GM03348 (cell line): ENCODE data around the gene GOLIM4.
"Not testable (repeated sequence)": the region's sequence is repeated elsewhere in the genome, so short reads cannot be mapped to it uniquely, and the experiment has no call there.

ENCODE experiments used
- DNase-seq: peaks from one replicate; pipeline ENCODE4 v3.0.0; 2012; ENCODE audit warnings: low spot score

Gene GOLIM4

DNA sequence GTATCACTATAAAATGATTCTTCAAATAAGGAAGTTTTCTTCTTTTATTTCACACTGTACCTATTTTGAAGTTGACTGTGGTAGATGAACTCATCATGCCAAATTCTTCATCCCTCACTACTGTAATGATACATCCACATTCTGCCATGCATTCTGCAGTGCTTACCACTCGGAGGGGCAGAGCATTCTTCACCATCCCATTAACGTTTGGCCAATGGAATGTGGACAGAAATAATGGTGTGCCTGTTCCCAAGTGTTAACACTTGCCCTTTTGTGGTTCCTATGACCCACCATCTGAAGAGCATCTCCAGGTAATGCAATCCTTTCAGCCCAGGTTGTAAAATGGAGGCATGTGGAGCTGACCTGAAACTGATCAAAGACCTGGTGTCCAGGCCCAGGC, 18.6 kb downstream of the GOLIM4 start:
- DNase-seq: no peak

DNA sequence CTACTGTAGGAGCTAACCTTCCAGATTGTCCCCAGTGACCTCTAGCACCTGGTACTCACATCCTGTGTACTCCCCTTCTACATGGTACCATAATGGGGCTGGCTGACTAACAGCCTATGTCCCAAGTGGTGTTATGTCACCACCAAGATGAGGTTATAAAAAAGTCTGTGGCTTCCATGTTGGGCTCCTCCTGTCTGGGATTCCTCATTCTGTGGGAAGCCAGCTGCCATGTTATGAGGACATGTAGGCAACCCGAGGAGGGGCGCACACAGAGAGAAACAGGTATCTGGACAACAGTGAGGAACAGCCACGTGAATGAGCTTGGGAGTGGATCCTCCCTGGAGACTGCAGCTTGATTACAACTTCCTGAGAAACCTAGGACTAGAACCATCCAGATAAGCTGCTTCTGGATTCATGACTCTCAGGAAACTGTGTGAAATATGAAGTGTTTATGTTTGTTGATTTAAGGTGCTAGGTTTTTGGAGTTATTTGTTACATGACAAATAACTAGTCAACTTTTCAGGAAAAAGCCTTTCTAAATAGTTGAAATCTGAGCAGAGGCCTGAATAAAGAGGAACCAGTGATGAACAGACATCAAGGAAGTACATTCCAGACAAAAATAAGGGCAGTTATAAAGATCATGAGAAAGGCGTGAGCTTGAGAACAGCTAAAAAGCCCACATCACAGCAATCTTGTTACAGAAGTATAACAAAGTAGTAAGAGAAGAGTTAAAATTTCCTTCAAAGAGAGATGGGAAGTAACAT, 21.7 kb downstream of the GOLIM4 start:
- no peak for DNase-seq

DNA sequence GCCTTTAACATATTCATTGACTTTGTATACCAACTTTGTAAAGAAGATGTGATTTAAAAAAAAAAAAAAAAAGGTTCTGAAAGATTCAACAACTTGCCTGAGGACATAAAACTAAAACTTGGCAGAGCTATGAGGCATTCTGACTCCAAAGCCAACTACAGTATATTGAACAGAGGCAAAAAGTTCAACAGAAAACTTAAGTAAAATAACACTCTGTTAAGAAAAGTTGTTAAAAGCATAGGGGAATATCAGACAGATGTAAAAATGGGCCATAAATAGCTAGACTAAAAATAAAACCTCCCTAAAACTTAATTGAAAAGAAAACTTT, 23.4 kb downstream of the GOLIM4 start:
- DNase-seq: no peak

DNA sequence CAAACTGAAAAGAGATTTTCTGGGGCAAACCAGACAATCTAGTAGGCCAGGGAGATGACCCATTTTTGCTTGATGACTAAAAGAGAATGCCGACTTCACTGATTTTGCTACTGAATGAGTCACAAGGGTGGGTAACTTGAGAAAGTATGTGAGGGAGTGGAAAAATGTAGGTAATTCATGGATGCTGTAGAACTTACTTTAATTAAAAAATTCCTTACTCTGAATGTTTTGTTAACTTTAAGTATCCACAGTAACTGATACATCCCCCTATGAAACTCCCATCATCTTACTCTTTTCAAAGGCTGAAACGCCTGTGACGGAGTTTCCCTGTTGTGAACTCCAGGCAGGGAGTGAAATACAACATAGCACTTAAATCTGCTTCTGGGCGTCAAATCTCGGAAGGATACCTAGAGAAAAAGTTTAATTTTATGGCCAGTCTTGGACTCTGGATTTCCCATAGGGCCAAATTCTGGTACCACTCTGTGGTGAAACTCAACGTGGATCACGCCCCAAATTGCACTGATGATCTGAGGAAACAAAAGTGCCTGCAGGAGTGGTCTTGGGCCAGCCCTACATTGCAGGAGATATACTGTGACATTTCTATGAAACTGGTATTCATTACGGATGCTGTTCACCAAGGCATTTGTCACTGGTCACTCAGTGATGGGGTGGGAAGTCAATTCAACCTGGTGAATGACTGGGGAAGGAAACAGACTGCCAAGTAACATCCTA, 24.0 kb downstream of the GOLIM4 start:
- peak; percentile 71 for DNase-seq

DNA sequence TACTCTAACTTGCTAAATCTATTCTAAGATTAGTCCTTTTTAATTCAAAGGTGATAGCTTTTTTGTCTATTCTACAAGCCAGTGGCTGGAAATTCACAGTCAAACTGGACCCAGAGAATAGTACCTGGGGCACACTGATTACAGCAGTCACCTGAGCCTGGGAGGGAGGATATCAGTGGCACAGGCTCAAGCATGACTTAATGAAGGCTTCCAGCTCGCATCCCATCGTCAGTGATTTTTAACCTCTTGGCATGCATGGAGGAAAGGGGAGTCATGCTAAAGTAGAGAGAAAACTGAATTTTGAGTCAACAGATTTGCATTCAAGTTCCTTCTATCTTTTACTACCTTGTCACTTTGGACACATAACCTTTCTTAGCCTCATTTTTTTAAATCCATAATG, 24.8 kb downstream of the GOLIM4 start:
- no peak for DNase-seq

DNA sequence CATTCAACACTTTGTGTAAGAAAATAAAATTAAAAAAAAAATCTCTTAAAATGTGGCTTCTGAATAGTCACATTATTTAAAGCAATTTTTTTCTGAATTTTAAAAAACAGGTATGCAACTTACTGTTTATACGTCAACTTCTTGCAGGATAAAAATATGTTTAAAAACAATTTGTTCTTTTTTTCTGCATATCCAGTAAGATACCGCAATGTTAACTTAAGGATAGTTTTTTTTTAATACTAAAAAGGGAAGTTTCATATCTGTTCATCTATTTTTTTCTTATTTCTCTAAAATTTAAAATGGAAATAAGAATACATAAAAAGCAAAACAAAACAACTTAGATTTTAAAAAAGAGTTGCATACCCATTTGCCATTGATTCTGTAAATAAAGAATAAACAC, 27.4 kb downstream of the GOLIM4 start:
- DNase-seq: no peak

DNA sequence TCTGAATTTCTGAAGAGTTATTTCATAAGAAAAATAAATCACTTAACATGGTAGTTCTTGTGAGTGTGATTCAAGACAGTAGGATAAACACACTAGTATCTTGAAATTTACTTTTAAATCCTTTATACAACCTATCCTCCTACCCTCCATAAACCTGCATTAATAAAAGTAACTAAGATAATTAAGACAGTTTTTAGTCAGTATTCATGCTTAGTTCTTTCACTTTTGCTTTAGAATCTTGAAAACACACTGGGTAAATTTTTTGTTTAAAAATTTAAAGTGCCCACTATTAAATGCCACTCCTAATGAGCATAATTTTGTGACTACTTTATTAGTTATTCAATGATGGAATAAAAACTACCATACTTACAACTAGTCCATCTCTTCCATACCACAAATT, 28.8 kb downstream of the GOLIM4 start:
- DNase-seq: no peak

DNA sequence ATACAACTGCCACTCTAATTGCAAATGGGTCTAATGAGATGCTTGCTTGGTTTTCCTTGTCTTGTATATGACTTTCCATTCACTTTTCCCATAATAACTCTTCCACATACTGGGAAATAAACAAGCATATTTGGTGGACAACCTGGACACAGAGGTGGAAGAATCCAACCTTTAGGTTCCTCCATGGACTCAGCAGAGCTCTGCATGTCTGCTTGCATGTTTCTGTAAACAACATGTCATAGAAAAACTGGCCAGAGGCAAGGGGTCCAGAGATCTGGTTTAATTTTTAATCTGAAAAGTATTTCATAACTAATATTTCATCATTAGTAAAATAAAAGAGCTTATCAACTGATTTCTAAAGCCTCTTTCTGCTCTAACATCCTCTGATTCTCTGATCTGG, 30.2 kb downstream of the GOLIM4 start:
- no peak for DNase-seq

DNA sequence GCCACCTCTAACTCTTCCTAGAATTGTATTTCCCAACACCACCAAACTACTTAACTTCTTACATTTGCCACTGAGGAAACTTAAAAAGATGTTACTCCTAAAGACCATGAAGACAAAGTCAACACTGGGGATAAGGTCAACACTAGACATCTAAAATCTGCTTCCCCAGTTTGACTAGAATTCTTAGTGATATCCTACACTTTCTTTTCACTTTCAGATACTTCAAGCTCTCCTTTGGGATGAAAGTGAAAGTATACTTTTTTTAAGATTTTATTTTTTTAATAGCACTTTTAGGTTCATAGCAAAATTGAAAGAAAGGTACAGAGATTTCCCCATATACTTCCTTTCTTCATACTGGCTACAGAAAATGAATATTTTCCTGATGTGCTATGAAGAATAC, 32.6 kb downstream of the GOLIM4 start:
- DNase-seq: no peak

DNA sequence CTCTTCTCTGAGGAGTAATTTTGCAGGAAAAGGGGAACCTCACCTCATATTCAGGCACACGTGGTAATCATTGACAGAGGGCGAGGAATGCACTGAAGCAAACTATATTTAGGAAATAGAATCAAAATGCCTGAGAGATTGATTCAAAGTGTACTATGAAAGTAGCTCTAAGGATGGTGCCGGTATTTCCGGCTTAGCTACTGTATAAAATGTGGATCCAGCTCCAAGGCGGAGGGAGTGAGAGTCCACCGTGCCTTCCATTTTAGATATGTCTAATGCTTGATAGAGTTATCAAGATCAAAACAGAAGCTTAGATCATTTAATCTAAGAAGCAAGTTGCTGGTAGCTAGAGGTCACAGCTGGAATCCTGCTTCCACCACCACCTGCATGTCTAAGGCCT, 33.0 kb downstream of the GOLIM4 start:
- no peak for DNase-seq

DNA sequence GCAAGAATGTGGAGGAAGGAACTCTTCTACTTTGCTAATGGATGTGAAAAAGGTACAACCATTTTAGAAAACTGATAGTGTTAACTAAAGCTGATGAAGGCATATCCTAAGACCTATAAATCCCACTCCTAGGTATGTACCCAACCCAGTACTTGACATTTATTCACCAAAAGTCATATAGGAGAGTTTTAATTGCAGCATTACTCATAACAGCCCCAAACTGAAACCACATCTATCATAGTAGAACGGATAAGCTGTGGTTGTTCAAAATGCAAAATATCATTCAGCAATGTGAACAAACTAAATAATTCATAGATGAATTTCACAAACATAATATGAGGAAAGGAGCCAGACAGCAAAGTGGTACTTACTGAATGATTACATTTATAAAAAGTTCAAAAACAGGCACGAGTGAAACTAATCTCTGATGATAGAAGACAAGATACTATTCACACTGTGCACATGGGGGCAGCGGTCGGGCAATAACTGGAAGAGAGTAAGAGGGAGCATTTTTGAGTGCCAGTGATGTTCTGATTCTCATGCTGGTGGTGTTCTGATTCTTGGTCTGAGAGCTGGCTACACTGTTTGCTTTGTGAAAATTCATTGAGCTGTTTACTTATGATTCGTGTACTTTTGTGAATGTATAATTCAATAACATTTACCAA, 34.3 kb downstream of the GOLIM4 start:
- DNase-seq: no peak

DNA sequence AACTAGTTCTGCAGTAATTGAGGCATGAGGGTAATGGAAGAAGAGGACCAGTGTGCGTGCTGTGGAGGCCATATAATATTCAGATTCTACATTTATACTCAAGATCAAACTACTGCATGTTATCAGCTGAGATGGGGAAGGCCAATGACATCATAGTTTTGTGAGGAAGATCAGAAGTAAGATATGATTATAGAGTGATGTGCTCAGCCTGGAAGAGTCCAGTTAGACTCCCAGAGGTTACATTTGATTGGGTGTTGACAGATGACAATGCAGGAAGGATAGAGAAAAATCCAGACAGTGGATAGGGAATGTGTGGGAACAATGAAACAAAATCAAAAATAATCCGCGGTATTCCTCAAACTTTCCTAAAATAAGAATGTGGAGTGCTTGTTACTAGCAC, 35.4 kb downstream of the GOLIM4 start:
- DNase-seq: no peak

DNA sequence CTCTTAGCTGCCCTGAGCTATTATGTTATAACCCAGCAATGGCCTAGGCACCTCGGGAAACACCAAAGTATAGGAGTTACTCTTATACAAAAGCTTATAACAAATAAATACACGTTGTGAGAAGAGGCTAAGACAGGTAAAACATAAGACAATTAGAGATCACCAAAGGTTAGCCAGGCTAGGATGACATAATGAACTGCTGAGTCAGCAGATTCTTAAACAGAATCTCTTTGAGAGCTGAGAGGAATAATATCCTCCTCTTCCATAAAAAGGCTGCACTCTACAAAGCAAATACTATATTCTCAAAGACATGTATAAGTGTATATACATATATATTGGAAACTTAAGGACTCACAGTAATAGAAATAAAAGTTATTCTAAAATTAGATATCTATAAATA, 37.2 kb downstream of the GOLIM4 start:
- DNase-seq: no peak

DNA sequence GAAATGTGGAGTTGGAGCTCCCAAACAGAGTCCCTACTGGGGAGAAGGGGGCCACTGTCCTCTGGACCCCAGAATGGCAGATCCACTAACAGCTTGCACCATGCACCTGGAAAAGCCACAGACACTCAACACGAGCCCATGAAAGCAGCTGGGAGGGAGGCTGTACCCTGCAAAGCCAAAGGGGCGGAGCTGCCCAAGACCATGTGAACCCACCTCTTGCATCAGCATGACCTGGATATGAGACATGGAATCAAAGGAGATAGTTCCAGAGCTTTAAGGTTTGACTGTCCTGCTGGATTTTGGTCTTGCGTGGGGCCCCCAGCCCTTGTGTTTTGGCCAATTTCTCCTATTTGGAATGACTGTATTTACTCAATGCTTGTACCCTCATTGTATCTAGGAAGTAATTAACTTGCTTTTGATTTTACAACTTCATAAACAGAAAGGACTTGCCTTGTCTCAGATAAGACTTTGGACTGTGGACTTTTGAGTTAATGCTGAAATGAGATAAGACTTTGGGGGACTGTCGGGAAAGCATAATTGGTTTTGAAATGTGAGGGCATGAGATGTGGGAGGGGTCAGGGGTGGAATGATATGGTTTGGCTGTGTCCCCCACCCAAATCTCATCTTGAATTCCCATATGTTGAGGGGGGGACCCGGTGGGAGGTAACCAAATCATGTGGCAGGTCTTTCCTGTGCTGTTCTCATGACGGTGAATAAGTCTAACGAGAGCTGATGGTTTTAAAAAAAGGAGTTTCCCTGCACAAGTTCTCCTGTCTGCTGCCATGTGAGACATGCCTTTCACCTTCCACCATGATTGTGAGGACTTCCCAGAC, 39.1 kb downstream of the GOLIM4 start:
- not testable (repeated sequence) for DNase-seq

DNA sequence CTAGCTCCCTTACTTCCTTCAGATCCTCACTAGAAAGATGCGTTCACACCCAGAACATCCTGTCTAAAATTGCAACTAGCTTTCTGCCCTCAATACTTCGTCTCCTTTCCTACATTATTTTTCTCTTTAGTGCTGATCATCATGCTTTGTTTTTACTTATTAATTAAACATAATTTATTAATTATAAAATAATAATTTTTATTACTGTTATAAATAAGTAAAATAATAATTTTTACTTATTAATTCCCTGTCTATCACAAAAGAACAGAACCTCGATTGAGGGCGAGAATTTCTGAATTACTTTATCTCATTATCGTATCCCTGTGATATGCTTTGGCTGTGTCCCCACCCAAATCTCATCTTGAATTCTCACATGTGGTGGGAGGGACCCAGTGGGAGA, 41.3 kb downstream of the GOLIM4 start:
- no peak for DNase-seq

DNA sequence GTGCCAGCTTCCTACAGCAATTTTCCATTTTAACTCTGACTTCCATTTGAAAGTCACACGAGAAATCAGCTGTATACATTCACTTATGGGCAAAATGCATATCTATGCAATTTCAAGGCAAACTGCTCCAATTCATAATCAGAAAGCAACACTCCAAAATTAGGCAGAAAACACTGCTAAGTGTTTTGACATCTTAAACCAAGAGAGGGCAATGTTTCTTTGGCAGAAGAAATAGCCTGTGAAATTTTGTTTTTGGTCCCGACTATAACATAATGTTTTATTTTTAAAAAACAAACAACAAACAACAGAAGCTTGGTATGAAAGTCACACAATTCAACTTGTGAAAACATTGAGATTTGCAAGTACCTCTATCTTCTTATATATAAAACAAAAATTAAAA, 42.6 kb downstream of the GOLIM4 start:
- no peak for DNase-seq

DNA sequence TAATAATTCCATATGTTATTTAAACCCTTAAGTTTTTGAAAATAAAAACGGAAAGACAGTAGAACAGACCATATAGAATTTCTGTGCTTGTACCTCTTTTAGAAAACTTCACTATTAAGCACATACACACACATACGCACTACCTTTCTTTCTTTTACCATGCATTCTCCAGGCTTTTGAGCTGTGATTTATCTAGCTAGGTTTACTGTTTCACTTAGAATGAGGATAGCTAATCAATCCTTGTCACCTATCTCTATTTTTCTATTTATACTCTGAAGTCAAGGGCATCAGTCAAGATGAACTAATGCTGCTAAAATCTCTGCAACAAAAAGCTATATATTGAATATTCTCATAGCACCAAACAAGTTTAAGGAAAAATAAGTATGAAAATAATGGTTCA, 43.2 kb downstream of the GOLIM4 start:
- DNase-seq: no peak

DNA sequence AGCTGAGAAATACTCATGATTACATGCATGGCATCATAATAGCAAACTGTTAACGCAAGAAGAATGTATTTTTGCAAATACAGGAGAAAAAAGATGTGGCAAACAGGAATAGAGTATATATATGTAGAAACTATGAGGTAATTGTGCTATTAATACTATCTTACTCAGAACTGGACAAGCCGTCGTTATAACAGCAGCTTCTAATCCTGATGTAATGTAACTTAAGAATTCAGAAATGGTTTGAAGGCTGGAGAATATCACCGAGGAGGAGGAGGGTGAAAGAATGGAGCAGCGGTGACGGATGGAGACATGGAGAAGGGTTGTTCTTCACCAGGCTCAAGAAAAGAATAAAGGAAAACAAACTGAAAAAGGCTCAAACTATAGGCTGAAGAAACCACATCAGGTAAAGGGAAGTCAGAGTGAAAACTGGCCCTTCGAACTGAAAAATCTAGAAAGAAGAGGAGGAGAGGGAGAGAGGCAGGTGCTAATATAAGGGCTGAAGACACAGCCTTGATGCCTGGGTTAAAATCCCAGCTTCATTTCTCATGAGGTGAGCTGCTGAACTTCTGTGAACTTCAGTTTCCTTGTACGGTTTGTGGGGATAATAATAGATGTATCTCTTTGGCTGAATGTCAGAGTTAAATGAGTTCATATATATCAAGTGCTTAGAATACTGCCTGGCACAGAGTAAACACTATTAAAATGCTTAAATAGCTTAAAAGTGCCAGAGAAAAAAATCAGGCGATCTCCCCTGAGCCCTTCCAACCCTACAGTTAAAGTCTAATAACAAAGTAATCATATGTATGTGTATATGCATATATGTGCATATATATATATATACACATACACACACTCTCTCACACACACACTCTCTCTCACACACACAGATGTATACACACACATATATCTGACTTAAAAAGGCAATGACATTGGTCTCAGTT, 43.9 kb downstream of the GOLIM4 start:
- peak; percentile 25 for DNase-seq

DNA sequence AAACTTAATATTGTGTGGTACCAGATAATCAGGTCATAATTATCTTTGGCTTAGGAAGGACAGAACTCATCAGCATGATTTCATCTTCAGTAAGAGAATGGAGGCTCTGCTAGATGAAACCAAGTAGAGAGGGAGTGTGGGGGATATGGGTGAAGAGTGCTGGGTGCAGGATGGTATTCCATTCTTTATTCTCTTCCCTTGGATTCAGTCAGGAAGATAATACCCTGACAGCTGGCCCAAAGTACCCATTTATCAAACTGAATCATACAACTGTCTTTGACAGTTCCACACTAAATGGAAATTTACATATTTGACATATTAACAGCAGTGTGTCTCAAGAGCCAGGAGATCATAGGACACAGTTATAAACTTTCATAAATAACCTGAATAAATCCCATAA, 44.7 kb downstream of the GOLIM4 start:
- no peak for DNase-seq

DNA sequence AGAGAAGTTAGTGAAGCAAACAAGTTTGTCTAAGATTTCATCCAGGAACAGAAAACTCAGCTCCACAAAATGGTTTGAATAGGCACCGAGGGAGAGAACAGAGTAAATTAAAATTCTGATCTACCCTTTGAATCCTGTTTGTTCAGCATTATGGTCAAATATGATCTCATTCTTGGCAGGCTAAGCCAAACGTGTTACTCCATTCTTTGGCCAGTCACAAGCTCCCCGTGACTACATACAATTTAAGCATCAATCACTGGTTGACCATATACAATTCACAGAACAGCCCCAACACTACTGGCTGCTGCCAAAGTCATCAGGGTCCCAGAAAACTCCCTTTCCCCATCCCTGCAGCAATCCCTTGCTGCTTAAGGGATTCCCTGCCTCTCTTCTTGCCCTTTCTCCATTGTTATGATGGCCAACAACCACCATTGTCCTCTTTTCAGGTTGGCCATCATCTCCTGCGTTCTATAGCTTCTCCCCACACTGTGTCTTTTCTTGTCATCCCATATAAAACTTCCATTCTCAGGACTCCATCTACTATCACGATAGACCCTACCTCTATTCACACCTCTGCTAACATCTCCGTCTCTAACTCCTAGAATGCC, 46.3 kb downstream of the GOLIM4 start:
- DNase-seq: peak; percentile 35
